H1 (cell line): Measurements from ENCODE around the gene KLF7. TPM values are rescaled to one million over a fixed set of nuclear protein-coding genes. Genes with fewer than 3 reads are reported as not detected.

Experiments
- CTCF ChIA-PET: fragments of 300-600 bp; sonication (Branson Sonifier 250); formaldehyde crosslinking; loops from one replicate; lab custom pipeline; 2021; ENCODE audit not compliant: partially characterized antibody; lab: Charles Lee
- POLR2A ChIA-PET: fragments of 300-600 bp; sonication (Branson Sonifier 250); formaldehyde crosslinking; loops from one replicate; lab custom pipeline; 2021; ENCODE audit warnings: inconsistent platforms; ENCODE audit not compliant: partially characterized antibody; lab: Charles Lee
- DNase-seq, 2 experiments: peaks; one replicate each; pipeline versions ENCODE4 v3.0.0 to v3.0.0-alpha.2; 2010 to 2022; ENCODE audit warnings: low spot score in 2 of 2, low read depth in 1 of 2, mixed read lengths in 1 of 2
- FAIRE-seq: peaks from 2 replicates; lab custom pipeline; 2011; peaks lifted over from hg19 to GRCh38; lab: Jason Lieb, UNC
- H2AFZ ChIP-seq: 2 replicates; pipeline ENCODE4 v1.8.1; 2012; ENCODE audit warnings: low read length, inconsistent platforms
- H2AK5ac ChIP-seq: 2 replicates; pipeline ENCODE4 v1.6.1; 2013; ENCODE audit warnings: low read depth, low read length
- H2BK120ac ChIP-seq: replicated peaks from 2 replicates; pipeline ENCODE3; 2013; ENCODE audit warnings: low read depth, low read length, inconsistent platforms
- H2BK12ac ChIP-seq: 2 replicates; pipeline ENCODE4 v1.6.1; 2013; ENCODE audit warnings: low read depth, low read length
- H2BK15ac ChIP-seq: 2 replicates; pipeline ENCODE4 v1.6.1; 2013; ENCODE audit warnings: low read length
- H2BK20ac ChIP-seq: 2 replicates; pipeline ENCODE4 v1.6.1; 2013; ENCODE audit warnings: low read length
- H2BK5ac ChIP-seq: 2 replicates; pipeline ENCODE4 v1.6.1; 2013; ENCODE audit warnings: low read depth, low read length
- H3K14ac ChIP-seq: 2 replicates; pipeline ENCODE4 v1.6.1; 2013; ENCODE audit warnings: inconsistent platforms; ENCODE audit not compliant: insufficient read length
- H3K18ac ChIP-seq: 2 replicates; pipeline ENCODE4 v1.6.1; 2013; ENCODE audit warnings: low read length; ENCODE audit errors: extremely low read depth
- H3K23ac ChIP-seq: 2 replicates; pipeline ENCODE4 v1.6.1; 2013; ENCODE audit warnings: inconsistent platforms; ENCODE audit not compliant: insufficient read length
- H3K23me2 ChIP-seq: 2 replicates; pipeline ENCODE4 v1.6.1; 2013; ENCODE audit warnings: low read depth, low read length
- H3K27ac ChIP-seq: 2 replicates; pipeline ENCODE4 v1.6.1; 2011; ENCODE audit warnings: low read depth, low read length, inconsistent platforms
- H3K27me3 ChIP-seq, 4 experiments: replicated peaks in 1 of 4; 1 replicate in 1 of 4; 2 replicates in 3 of 4; pipeline versions ENCODE4 v1.6.1 to v1.8.1; 2011 to 2013; ENCODE audit warnings: low read length in 3 of 4, mild to moderate bottlenecking in 3 of 4, inconsistent platforms in 2 of 4, mixed read lengths in 2 of 4, moderate library complexity in 1 of 4; ENCODE audit not compliant: control insufficient read depth in 3 of 4, insufficient read depth in 3 of 4; ENCODE audit errors: extremely low read depth in 1 of 4
- H3K36me3 ChIP-seq, 4 experiments: 2 replicates each; pipeline versions ENCODE4 v1.6.1 to v1.8.1; 2011 to 2013; ENCODE audit warnings: mild to moderate bottlenecking in 4 of 4, low read length in 3 of 4, moderate library complexity in 2 of 4, control low read depth in 1 of 4, inconsistent platforms in 1 of 4; ENCODE audit not compliant: insufficient read depth in 4 of 4, control insufficient read depth in 2 of 4
- H3K4ac ChIP-seq: replicated peaks from 2 replicates; pipeline ENCODE3; 2013; ENCODE audit warnings: low read length, low read depth, mixed read lengths, inconsistent platforms; ENCODE audit not compliant: insufficient read length
- H3K4me1 ChIP-seq, 4 experiments: replicated peaks in 1 of 4; 1 replicate in 1 of 4; 2 replicates in 3 of 4; pipeline versions ENCODE4 v1.6.1 to v1.8.1; 2011 to 2013; ENCODE audit warnings: low read length in 3 of 4, inconsistent platforms in 2 of 4, mixed read lengths in 1 of 4; ENCODE audit not compliant: insufficient read depth in 4 of 4, control insufficient read depth in 3 of 4
- H3K4me2 ChIP-seq, 2 experiments: 2 replicates each; pipeline versions ENCODE4 v1.6.1 to v1.8.1; 2011 to 2013; ENCODE audit warnings: low read depth in 2 of 2, low read length in 2 of 2, control low read depth in 1 of 2, inconsistent platforms in 1 of 2, mild to moderate bottlenecking in 1 of 2; ENCODE audit not compliant: insufficient read depth in 1 of 2
- H3K4me3 ChIP-seq, 4 experiments: fragments of 200-600, 300-600 bp in 1 of 4; sonication (generic), shearing (Covaris generic), sonication (Bioruptor Twin) in 1 of 4; 2 replicates each; pipeline versions ENCODE4 v1.5.1 to v1.8.1; 2011 to 2016; ENCODE audit warnings: low read length in 4 of 4, low read depth in 3 of 4, control low read depth in 2 of 4, inconsistent platforms in 2 of 4, mild to moderate bottlenecking in 2 of 4, mixed read lengths in 1 of 4, moderate library complexity in 1 of 4; ENCODE audit not compliant: insufficient read depth in 2 of 4; ENCODE audit errors: extremely low read depth in 1 of 4
- H3K56ac ChIP-seq: replicated peaks from 2 replicates; pipeline ENCODE3; 2013; ENCODE audit warnings: low read depth, mild to moderate bottlenecking, mixed read lengths, low read length, inconsistent platforms; ENCODE audit not compliant: insufficient read length
- H3K79me1 ChIP-seq: 2 replicates; pipeline ENCODE4 v1.6.1; 2013; ENCODE audit warnings: low read depth, low read length, control low read depth
- H3K79me2 ChIP-seq, 2 experiments: 2 replicates each; pipeline versions ENCODE4 v1.6.1 to v1.8.1; 2012 to 2013; ENCODE audit warnings: low read length in 2 of 2, mild to moderate bottlenecking in 2 of 2, inconsistent platforms in 1 of 2; ENCODE audit not compliant: insufficient read depth in 2 of 2, control insufficient read depth in 1 of 2
- H3K9ac ChIP-seq, 4 experiments: replicated peaks in 1 of 4; 1 replicate in 1 of 4; 2 replicates in 3 of 4; pipeline versions ENCODE4 v1.6.1 to v1.8.1; 2011 to 2013; ENCODE audit warnings: low read depth in 3 of 4, low read length in 3 of 4, control low read depth in 2 of 4, mild to moderate bottlenecking in 2 of 4, moderate library complexity in 2 of 4, inconsistent platforms in 1 of 4; ENCODE audit errors: extremely low read depth in 1 of 4
- H3K9me3 ChIP-seq, 2 experiments: 2 replicates each; pipeline versions ENCODE4 v1.6.1 to v1.8.1; 2012 to 2013; ENCODE audit warnings: mild to moderate bottlenecking in 2 of 2, moderate library complexity in 2 of 2, control low read depth in 1 of 2, inconsistent platforms in 1 of 2, low read depth in 1 of 2, low read length in 1 of 2, mixed read lengths in 1 of 2; ENCODE audit not compliant: insufficient read depth in 2 of 2
- H4K20me1 ChIP-seq, 2 experiments: replicated peaks in 1 of 2; 2 replicates each; pipeline versions ENCODE3 to v1.8.1; 2011 to 2013; ENCODE audit warnings: inconsistent platforms in 2 of 2, low read length in 2 of 2, mild to moderate bottlenecking in 1 of 2; ENCODE audit not compliant: insufficient read depth in 2 of 2, control insufficient read depth in 1 of 2
- H4K5ac ChIP-seq: 2 replicates; pipeline ENCODE4 v1.6.1; 2013; ENCODE audit warnings: low read length, low read depth, mixed read lengths, inconsistent platforms; ENCODE audit not compliant: insufficient read length
- H4K8ac ChIP-seq: 2 replicates; pipeline ENCODE4 v1.8.0; 2013; ENCODE audit warnings: mild to moderate bottlenecking, moderate library complexity, low read length, inconsistent platforms; ENCODE audit not compliant: insufficient read depth; ENCODE audit errors: extremely low read depth
- H4K91ac ChIP-seq: replicated peaks from 2 replicates; pipeline ENCODE3; 2013; ENCODE audit warnings: low read length, mixed read lengths, inconsistent platforms; ENCODE audit not compliant: insufficient read length
- CBX8 ChIP-seq: fragments of 300-800, 300-1000 bp; sonication (generic); IDR thresholded peaks from 2 replicates; pipeline ENCODE4 v1.7.1; 2016; ENCODE audit warnings: low read depth, low read length, borderline replicate concordance
- CEBPB ChIP-seq: IDR thresholded peaks from 2 replicates; pipeline ENCODE4 v1.6.1; 2012; ENCODE audit warnings: low read depth, low read length
- CTBP2 ChIP-seq: IDR thresholded peaks from 2 replicates; pipeline ENCODE4 v1.7.0; 2011; ENCODE audit warnings: borderline replicate concordance, mild to moderate bottlenecking, moderate library complexity, mixed read lengths, low read length; ENCODE audit not compliant: insufficient read depth, insufficient read length
- KDM5A ChIP-seq: fragments of 200-600 bp; IDR thresholded peaks from 2 replicates; pipeline ENCODE4 v1.7.1; 2012; ENCODE audit warnings: mild to moderate bottlenecking, low read length, inconsistent platforms, mixed read lengths
- WGBS, 2 experiments: shearing (Covaris generic) in 1 of 2; methylation state at CpG; one replicate each; pipeline versions ENCODE4 v1.1.6 to v1.1.7; 2013 to 2015; ENCODE audit warnings: low lambda C conversion rate in 2 of 2, mixed read lengths in 2 of 2, inconsistent platforms in 1 of 2, low coverage in 1 of 2, missing lambda C conversion rate in 1 of 2; ENCODE audit not compliant: insufficient replicate concordance in 2 of 2, insufficient coverage in 1 of 2, insufficient read length in 1 of 2; ENCODE audit errors: extremely low coverage in 1 of 2, missing lambda C conversion rate in 1 of 2; 5-methylcytosine and 5-hydroxymethylcytosine counted together
- polyA plus RNA-seq, 7 experiments: library from polyadenylated mRNA; depleted of rRNA in 3 of 7; stranded (reverse) in 5 of 7; unstranded in 2 of 7; fragments of >200 nt in 5 of 7; fragments of 200-250 nt in 2 of 7; gene quantifications; 1 replicate in 5 of 7; 2 replicates in 1 of 7; 4 replicates in 1 of 7; pipeline versions ENCODE4 v1.2.1 to v1.2.3, GENCODE V29; 2011 to 2013; ENCODE audit warnings: missing spikeins in 2 of 7, mixed read lengths in 2 of 7
- total RNA-seq: library from RNA; stranded (reverse); fragmentation: NEBNext Ultra II Directional; extraction: Animal tissue kit (Norgen Biotek cat#: 25700); gene quantifications from 2 replicates; pipeline ENCODE4 v1.2.1, GENCODE V29; 2021

The KLF7 gene
- total and polyA plus RNA-seq, 2 of the 8 experiments (the other 6 are each of a cell fraction or from before 2014, with no cell fraction given): 9.6 to 23.3 TPM

DNA sequence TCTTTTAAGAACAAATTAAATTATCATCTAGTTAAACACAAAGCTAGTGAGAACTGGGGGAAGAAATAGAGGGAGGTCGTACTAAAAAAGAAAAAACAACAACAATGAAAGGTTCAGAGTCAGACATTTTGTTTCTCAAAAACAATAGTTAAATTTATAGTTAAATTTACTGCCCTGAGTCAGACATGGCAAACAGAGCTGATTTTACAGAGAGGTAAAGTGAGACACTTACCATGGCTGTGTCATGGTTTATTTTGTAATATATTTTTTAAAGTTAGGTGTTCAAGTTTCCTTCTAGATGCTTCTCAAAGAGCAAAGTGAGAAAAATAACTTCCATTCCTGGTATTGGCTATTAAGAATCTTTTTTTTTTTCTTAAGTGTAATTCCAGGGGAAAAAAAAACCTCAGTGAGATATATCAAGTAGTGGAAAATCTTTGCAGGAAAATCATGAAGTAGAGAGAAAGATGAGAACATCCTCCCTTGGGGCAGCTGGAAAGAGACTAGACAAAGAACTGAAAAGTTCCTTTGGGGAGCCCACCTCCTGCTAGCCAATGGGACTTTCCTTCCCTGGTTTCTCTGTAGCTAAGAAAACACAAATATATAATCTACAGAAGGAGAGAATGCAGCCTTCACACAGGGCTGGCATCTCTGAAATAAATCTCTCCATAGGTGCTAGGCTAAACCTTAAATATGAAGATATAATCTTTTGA, 12.3 kb downstream of the KLF7 start:
- H3K4me2 ChIP-seq: no peak overlapping the region
- H4K91ac ChIP-seq: no peak overlapping the region
- no peak overlapping the region for H3K27ac ChIP-seq
- no peak for TF ChIP-seq KDM5A
- no peak for TF ChIP-seq CTBP2
- TF ChIP-seq CBX8: no peak
- no peak for TF ChIP-seq CEBPB
- no peaks in the 10 kb centered on the region for H4K20me1 ChIP-seq
- no peaks in the 10 kb centered on the region for H3K9me3 ChIP-seq
- no peak overlapping the region for H2AFZ ChIP-seq
- no peak overlapping the region for H2BK20ac ChIP-seq
- H3K14ac ChIP-seq: no peak overlapping the region
- 85% methylated on average over 1 of the region's 1 CpG; no CpG with 5 or more reads in 1 of the 2 experiments for WGBS, 2 experiments
- H3K27me3 ChIP-seq: no peaks in the 10 kb centered on the region
- H3K9ac ChIP-seq: no peak overlapping the region
- H3K4me1 ChIP-seq: peaks cover 12 to 44% (median 23%) of the 10 kb centered on the region in 4 experiments; a peak in 6 of 7 replicates
- DNase-seq (no peak), FAIRE-seq (no peak)
- H4K5ac ChIP-seq: no peak overlapping the region
- no peaks in the 10 kb centered on the region; a peak in 1 of 8 replicates for H3K36me3 ChIP-seq
- H3K4ac ChIP-seq: no peak overlapping the region
- H3K23ac ChIP-seq: no peak overlapping the region
- H4K8ac ChIP-seq: no peak overlapping the region
- H3K56ac ChIP-seq: no peak overlapping the region
- H3K18ac ChIP-seq: no peak overlapping the region
- H2BK5ac ChIP-seq: no peak overlapping the region
- no peak overlapping the region for H3K4me3 ChIP-seq
- H2BK12ac ChIP-seq: no peak overlapping the region
- ChIA-PET POLR2A (interaction anchor here (1.0 to 9.2 kb wide), 3 partner anchors 9 to 376 kb away, joined by 3 to 103 read pairs (median 4); partner anchors contain the start of genes CREB1 and KLF7), CTCF (interaction anchor here (0.9 to 2.2 kb wide), 4 partner anchors 12 to 319 kb away, joined by 3 to 7 read pairs (median 6); no protein-coding TSS in a partner anchor)
- H2BK120ac ChIP-seq: no peak overlapping the region
- no peak overlapping the region for H2BK15ac ChIP-seq
- H3K79me1 ChIP-seq: peaks cover 15% of the 10 kb centered on the region
- no peaks in the 10 kb centered on the region for H3K23me2 ChIP-seq
- peaks cover 24 to 99% of the 10 kb centered on the region in 2 experiments; a peak in 3 of 4 replicates for H3K79me2 ChIP-seq
- no peak overlapping the region for H2AK5ac ChIP-seq
